ENCODE data around the gene ANLN.
"Not testable (repeated sequence)": the region's sequence is repeated elsewhere in the genome, so short reads cannot be mapped to it uniquely, and the experiment has no call there.

DNA sequence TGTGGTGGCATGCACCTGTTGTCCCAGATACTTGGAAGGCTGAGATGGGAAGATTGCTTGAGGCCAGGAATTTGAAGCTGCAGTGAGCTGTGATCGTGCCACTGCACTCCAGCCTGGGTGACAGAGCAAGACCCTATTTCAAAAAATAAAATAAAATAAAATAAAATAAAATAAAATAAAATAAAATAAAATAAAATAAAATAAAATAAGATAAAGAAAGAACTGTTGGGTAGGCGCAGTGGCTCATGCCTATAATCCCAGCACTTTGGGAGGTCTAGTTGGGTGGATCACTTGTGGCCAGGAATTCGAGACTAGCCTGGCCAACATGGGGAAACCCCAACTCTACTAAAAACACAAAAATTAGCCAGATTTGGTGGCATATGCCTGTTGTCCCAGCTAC lies 4.0 kb upstream of the ANLN start:
- TF ChIP-seq, protein P1, sequence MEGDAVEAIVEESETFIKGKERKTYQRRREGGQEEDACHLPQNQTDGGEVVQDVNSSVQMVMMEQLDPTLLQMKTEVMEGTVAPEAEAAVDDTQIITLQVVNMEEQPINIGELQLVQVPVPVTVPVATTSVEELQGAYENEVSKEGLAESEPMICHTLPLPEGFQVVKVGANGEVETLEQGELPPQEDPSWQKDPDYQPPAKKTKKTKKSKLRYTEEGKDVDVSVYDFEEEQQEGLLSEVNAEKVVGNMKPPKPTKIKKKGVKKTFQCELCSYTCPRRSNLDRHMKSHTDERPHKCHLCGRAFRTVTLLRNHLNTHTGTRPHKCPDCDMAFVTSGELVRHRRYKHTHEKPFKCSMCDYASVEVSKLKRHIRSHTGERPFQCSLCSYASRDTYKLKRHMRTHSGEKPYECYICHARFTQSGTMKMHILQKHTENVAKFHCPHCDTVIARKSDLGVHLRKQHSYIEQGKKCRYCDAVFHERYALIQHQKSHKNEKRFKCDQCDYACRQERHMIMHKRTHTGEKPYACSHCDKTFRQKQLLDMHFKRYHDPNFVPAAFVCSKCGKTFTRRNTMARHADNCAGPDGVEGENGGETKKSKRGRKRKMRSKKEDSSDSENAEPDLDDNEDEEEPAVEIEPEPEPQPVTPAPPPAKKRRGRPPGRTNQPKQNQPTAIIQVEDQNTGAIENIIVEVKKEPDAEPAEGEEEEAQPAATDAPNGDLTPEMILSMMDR (IDR thresholded peaks at IDR 0.05; ENCODE audit: low read depth, low read length, missing input control), result not testable (repeated sequence)
- TF ChIP-seq, protein P2, sequence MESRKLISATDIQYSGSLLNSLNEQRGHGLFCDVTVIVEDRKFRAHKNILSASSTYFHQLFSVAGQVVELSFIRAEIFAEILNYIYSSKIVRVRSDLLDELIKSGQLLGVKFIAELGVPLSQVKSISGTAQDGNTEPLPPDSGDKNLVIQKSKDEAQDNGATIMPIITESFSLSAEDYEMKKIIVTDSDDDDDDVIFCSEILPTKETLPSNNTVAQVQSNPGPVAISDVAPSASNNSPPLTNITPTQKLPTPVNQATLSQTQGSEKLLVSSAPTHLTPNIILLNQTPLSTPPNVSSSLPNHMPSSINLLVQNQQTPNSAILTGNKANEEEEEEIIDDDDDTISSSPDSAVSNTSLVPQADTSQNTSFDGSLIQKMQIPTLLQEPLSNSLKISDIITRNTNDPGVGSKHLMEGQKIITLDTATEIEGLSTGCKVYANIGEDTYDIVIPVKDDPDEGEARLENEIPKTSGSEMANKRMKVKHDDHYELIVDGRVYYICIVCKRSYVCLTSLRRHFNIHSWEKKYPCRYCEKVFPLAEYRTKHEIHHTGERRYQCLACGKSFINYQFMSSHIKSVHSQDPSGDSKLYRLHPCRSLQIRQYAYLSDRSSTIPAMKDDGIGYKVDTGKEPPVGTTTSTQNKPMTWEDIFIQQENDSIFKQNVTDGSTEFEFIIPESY (IDR thresholded peaks at IDR 0.05), result not testable (repeated sequence)
- TF ChIP-seq, protein P3, sequence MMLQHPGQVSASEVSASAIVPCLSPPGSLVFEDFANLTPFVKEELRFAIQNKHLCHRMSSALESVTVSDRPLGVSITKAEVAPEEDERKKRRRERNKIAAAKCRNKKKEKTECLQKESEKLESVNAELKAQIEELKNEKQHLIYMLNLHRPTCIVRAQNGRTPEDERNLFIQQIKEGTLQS (IDR thresholded peaks at IDR 0.05), result not testable (repeated sequence)
- TF ChIP-seq SP1, HNF4G (IDR thresholded peaks at IDR 0.05): not testable (repeated sequence)
- TF ChIP-seq, protein P4, sequence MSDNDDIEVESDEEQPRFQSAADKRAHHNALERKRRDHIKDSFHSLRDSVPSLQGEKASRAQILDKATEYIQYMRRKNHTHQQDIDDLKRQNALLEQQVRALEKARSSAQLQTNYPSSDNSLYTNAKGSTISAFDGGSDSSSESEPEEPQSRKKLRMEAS (IDR thresholded peaks at IDR 0.05), result not testable (repeated sequence)

Data from liver (tissue), 3 donors.